ENCODE measurements around the gene PRKAG2. TPM values are rescaled to one million over a fixed set of nuclear protein-coding genes. Genes with fewer than 3 reads are reported as not detected.
A peak's percentile ranks its signal among the peaks of the same experiment; 100 is the strongest.

PRKAG2 gene
- total RNA-seq, 1 experiment from 2014 or later: 73.9 TPM

DNA sequence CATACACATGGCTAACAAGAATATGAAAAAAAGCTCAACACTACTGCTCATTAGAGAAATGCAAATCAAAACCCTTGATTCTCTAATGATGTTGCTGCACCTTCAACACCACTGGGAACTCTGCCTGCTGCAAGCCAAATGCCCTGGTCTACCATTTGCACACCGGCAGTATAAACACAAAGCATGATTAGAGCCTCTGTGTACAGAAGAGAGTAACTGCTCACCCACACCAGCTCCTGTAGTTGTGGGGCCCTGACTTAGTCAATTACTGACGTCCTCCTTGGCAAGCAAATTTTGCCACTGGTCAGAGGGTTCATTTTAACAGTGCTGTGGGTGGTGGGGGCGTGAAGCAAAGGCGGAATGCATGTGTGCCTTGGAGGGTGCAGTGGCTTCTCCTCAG, 261.1 kb downstream of the PRKAG2 start:
- H3K36me3 Mint-ChIP-seq (ENCODE audit: insufficient read depth, unreplicated experiment): peaks cover 56% of the 10 kb centered on the region
- ChIA-PET CTCF (interaction anchor here (0.8 to 1.4 kb wide), 4 partner anchors 10 to 167 kb away, joined by 3 to 4 read pairs (median 4); no protein-coding TSS in a partner anchor), POLR2A (interaction anchor here (0.7 kb wide), 1 partner anchor 467 kb away, joined by 3 read pairs; no protein-coding TSS in a partner anchor)
- H3K4me1 Mint-ChIP-seq (ENCODE audit: insufficient read depth, unreplicated experiment): peaks cover 10% of the 10 kb centered on the region
- H3K4me3 Mint-ChIP-seq (ENCODE audit: unreplicated experiment): no peak overlapping the region
- BruUV-seq (replicated peaks): no TSS peak
- no peak for DNase-seq (ENCODE audit: unreplicated experiment)
- TF ChIP-seq, protein P1, sequence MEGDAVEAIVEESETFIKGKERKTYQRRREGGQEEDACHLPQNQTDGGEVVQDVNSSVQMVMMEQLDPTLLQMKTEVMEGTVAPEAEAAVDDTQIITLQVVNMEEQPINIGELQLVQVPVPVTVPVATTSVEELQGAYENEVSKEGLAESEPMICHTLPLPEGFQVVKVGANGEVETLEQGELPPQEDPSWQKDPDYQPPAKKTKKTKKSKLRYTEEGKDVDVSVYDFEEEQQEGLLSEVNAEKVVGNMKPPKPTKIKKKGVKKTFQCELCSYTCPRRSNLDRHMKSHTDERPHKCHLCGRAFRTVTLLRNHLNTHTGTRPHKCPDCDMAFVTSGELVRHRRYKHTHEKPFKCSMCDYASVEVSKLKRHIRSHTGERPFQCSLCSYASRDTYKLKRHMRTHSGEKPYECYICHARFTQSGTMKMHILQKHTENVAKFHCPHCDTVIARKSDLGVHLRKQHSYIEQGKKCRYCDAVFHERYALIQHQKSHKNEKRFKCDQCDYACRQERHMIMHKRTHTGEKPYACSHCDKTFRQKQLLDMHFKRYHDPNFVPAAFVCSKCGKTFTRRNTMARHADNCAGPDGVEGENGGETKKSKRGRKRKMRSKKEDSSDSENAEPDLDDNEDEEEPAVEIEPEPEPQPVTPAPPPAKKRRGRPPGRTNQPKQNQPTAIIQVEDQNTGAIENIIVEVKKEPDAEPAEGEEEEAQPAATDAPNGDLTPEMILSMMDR (IDR thresholded peaks at IDR 0.05; ENCODE audit: unreplicated experiment): no peak
- intact Hi-C loops (cut with micrococcal nuclease): no loop called here
- H3K27ac Mint-ChIP-seq (ENCODE audit: low read depth, unreplicated experiment): no peak overlapping the region
- no peaks in the 10 kb centered on the region for H3K9me3 Mint-ChIP-seq (ENCODE audit: unreplicated experiment)
- no peaks in the 10 kb centered on the region for H3K27me3 Mint-ChIP-seq (ENCODE audit: insufficient read depth, unreplicated experiment)

DNA sequence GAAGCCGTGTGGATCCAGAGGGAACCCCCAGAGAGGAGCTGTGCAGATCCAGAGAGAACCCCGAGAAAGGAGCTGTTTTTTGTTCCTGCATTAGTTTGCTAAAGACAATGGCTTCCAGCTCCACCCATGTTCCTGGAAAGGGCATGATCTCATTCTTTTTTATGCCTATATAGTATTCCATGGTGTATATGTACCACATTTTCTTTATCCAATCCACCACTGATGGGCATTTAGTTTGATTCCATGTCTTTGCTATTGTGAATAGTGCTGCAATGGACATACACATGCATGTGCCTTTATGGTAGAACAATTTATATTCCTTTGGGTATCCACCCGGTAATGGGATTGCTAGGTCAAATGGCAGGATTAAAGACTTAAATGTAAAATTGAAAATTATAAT, 261.9 kb downstream of the PRKAG2 start:
- TF ChIP-seq, protein P1 (IDR thresholded peaks at IDR 0.05; ENCODE audit: unreplicated experiment): no peak
- H3K9me3 Mint-ChIP-seq (ENCODE audit: unreplicated experiment): no peaks in the 10 kb centered on the region
- H3K4me3 Mint-ChIP-seq (ENCODE audit: unreplicated experiment): no peak overlapping the region
- intact Hi-C loops (cut with micrococcal nuclease): no loop called here
- DNase-seq (ENCODE audit: unreplicated experiment): no peak
- BruUV-seq (replicated peaks): no TSS peak
- peaks cover 10% of the 10 kb centered on the region for H3K4me1 Mint-ChIP-seq (ENCODE audit: insufficient read depth, unreplicated experiment)
- H3K36me3 Mint-ChIP-seq (ENCODE audit: insufficient read depth, unreplicated experiment): peaks cover 58% of the 10 kb centered on the region
- no peak overlapping the region for H3K27ac Mint-ChIP-seq (ENCODE audit: low read depth, unreplicated experiment)
- no peaks in the 10 kb centered on the region for H3K27me3 Mint-ChIP-seq (ENCODE audit: insufficient read depth, unreplicated experiment)
- CTCF ChIA-PET: interaction anchor here (0.6 to 0.9 kb wide), 4 partner anchors 11 to 300 kb away, joined by 3 to 6 read pairs (median 3); no protein-coding TSS in a partner anchor
- POLR2A ChIA-PET: interaction anchor here (0.7 kb wide), 1 partner anchor 468 kb away, joined by 3 read pairs; no protein-coding TSS in a partner anchor

DNA sequence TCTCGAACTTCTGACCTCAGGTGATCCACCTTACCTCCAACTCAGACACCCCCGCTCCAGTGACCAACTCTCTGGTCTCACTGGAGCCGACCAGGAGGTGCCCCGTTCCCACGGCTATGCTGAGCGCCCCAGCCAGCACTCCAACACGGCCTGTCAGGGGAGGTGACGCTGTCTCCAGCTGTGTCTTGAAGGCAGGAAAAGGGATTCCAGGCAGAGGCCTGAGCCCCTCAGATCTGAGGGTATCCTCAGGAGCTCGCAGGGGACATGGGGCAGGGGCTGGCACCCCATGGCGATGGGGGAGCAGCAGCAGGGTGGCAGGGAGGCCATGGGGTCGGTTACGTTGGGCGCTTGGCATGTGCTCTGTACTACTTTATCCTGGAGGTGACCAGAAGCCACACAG, 262.9 kb downstream of the PRKAG2 start:
- DNase-seq (ENCODE audit: unreplicated experiment): no peak
- POLR2A ChIA-PET: no interaction called here
- Mint-ChIP-seq H3K9me3 (ENCODE audit: unreplicated experiment) (no peaks in the 10 kb centered on the region), H3K36me3 (ENCODE audit: insufficient read depth, unreplicated experiment) (peaks cover 61% of the 10 kb centered on the region), H3K27ac (ENCODE audit: low read depth, unreplicated experiment) (no peak overlapping the region), H3K27me3 (ENCODE audit: insufficient read depth, unreplicated experiment) (no peaks in the 10 kb centered on the region), H3K4me1 (ENCODE audit: insufficient read depth, unreplicated experiment) (peaks cover 10% of the 10 kb centered on the region), H3K4me3 (ENCODE audit: unreplicated experiment) (no peak overlapping the region)
- intact Hi-C loops (cut with micrococcal nuclease): no loop called here
- no TSS peak for BruUV-seq (replicated peaks)
- TF ChIP-seq, protein P1 (IDR thresholded peaks at IDR 0.05; ENCODE audit: unreplicated experiment): no peak
- CTCF ChIA-PET: interaction anchor here (0.7 to 0.9 kb wide), 2 partner anchors 12 to 13 kb away, joined by 3 read pairs; no protein-coding TSS in a partner anchor

DNA sequence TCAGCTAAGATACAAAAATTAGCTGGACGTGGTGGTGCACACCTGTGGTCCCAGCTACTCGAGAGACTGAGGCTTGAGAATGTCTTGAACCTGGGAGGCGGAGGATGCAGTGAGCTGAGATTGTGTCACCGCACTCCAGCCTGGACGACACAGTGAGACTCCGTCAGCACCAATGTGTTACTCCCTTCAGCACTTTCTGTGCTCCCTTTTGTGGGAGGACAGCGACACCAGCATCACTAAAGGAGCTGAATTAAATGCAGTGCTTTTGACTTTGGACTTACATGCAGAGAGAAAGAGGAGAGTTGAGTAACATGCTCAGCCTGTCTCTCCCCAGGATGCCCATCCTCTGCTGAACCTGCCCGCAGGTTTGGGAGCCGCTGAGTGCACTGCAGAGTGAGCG, 265.0 kb downstream of the PRKAG2 start:
- Mint-ChIP-seq H3K36me3 (ENCODE audit: insufficient read depth, unreplicated experiment) (peaks cover 74% of the 10 kb centered on the region), H3K27ac (ENCODE audit: low read depth, unreplicated experiment) (peak overlapping the region; percentile 23), H3K4me1 (ENCODE audit: insufficient read depth, unreplicated experiment) (peaks cover 25% of the 10 kb centered on the region), H3K4me3 (ENCODE audit: unreplicated experiment) (no peak overlapping the region), H3K27me3 (ENCODE audit: insufficient read depth, unreplicated experiment) (no peaks in the 10 kb centered on the region), H3K9me3 (ENCODE audit: unreplicated experiment) (no peaks in the 10 kb centered on the region)
- intact Hi-C loops (cut with micrococcal nuclease): no loop called here
- TF ChIP-seq, protein P1 (IDR thresholded peaks at IDR 0.05; ENCODE audit: unreplicated experiment): no peak
- ChIA-PET CTCF (interaction anchor here (1.0 to 1.8 kb wide), 4 partner anchors 9 to 148 kb away, joined by 3 to 9 read pairs (median 4); no protein-coding TSS in a partner anchor), POLR2A (no interaction called here)
- DNase-seq (ENCODE audit: unreplicated experiment): no peak
- no TSS peak for BruUV-seq (replicated peaks)
